GM12864 (cell line): ENCODE results near the gene IMPACT.
A peak's percentile ranks its signal among the peaks of the same experiment; 100 is the strongest.

ENCODE experiments used
- DNase-seq: peaks from one replicate; pipeline ENCODE4 v3.0.0-alpha.2; 2011; ENCODE audit warnings: low read depth
- H3K4me3 ChIP-seq: 2 replicates; pipeline ENCODE4 v1.5.1; 2011; ENCODE audit warnings: mild to moderate bottlenecking, low read depth, low read length, control low read depth
- CTCF ChIP-seq: IDR thresholded peaks from 2 replicates; pipeline ENCODE4 v1.5.1; 2011; ENCODE audit warnings: low read depth, mild to moderate bottlenecking, moderate library complexity, low read length, control low read depth, inconsistent platforms; ENCODE audit errors: missing control alignments

IMPACT gene

GRCh38 chr18:24402209-24402785 lies 24.2 kb upstream of the IMPACT start:
- no peak for DNase-seq
- peak; percentile 42 for TF ChIP-seq CTCF
- H3K4me3 ChIP-seq = no peak overlapping the region

GRCh38 chr18:24403076-24403475 lies 23.4 kb upstream of the IMPACT start:
- H3K4me3 ChIP-seq = no peak overlapping the region
- no peak for TF ChIP-seq CTCF
- no peak for DNase-seq

DNA sequence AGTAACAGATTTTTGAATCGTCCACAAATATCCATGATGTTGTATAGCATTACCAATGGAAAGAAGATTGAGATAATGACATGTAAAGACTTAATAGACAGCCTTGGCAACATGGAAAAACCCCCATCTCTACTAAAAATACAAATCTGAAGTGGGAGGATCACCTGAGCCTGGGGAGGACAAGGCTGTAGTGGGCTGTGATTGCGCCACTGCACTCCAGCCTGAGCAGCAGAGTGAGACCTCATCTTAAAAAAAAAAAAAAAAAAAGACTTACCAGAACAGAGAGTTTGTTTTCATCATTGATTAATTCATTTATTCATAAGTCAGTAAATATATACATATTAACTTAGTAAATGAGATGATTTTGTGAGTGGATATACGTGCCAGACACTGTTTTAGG lies 21.9 kb upstream of the IMPACT start:
- H3K4me3 ChIP-seq = no peak overlapping the region
- no peak for DNase-seq
- no peak for TF ChIP-seq CTCF

GRCh38 chr18:24408496-24408895 lies 18.0 kb upstream of the IMPACT start:
- DNase-seq = no peak
- TF ChIP-seq CTCF = no peak
- H3K4me3 ChIP-seq = no peak overlapping the region

DNA sequence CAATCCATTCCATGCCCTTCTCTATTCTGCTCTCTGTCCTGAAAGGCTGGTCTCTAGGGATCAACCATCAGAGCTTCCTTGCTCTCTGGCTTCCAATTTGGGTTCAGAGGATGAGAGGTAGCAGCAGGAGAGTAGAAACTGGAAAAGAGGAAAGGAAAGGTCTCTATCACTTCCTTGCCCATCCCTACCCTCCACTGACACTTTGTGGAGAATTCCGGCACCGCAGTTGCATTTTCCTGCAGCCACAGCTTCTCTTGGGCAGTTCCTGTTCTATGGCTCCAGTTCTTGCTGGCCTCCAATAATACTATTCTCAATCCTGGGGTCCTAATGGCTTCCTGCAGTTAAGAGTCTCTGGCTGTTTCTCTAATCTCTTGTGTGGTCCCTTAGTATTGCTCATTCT lies 13.3 kb upstream of the IMPACT start:
- no peak for DNase-seq
- no peak for TF ChIP-seq CTCF

GRCh38 chr18:24414349-24415003 lies 12.0 kb upstream of the IMPACT start:
- TF ChIP-seq CTCF = no peak
- no peak for DNase-seq
- H3K4me3 ChIP-seq = no peak overlapping the region

More for the DNA sequence above, 13.3 kb upstream of the IMPACT start:
- H3K4me3 ChIP-seq = no peak overlapping the region

DNA sequence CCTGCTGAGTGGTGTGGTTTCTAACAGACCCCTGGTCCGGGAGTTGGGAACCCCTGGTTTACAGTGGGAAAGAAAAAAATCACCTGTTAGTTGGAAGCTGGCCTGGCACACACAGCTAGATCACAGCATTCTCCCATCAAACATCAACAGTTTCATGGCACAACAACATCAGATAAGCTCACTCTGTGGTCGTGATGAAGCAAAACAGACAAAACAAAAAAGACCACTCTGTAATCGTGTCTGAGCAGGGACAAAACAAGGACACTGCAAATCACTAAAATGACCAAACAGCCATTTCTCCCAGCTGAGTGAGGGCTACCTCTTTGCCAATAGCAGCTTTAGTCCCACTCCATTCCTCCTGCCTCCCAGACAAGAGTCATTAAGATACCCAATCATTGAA lies 9.0 kb upstream of the IMPACT start:
- DNase-seq = no peak
- no peak for TF ChIP-seq CTCF

More for the DNA sequence above, 9.0 kb upstream of the IMPACT start:
- no peak overlapping the region for H3K4me3 ChIP-seq
